Measurements from ENCODE around the gene FCN3.

FCN3 gene

GRCh38 chr1:27341525-27342252 is 32.9 kb downstream of the FCN3 start, which contains the start of gene SYTL1:
Gene SYTL1, plus strand, starts transcription at chr1:27342022. Its CDS starts 3,313 bp downstream, at chr1:27345335.
- DNase-seq (ENCODE audit: low read depth, low spot score), result no peak

GRCh38 chr1:27339213-27339612 is 35.4 kb downstream of the FCN3 start:
- no peak for DNase-seq (ENCODE audit: low read depth, low spot score)

- no peak for DNase-seq (ENCODE audit: low read depth, low spot score)
Observed at GRCh38 chr1:27338751-27339150, 35.9 kb downstream of the FCN3 start.

- DNase-seq (ENCODE audit: low read depth, low spot score), result no peak
Observed at GRCh38 chr1:27336756-27337155, 37.9 kb downstream of the FCN3 start.

- no peak for DNase-seq (ENCODE audit: low read depth, low spot score)
Observed at GRCh38 chr1:27335506-27336422, 38.9 kb downstream of the FCN3 start.

GRCh38 chr1:27333717-27334279 is 40.8 kb downstream of the FCN3 start:
- no peak for DNase-seq (ENCODE audit: low read depth, low spot score)

GRCh38 chr1:27332536-27333281 is 41.9 kb downstream of the FCN3 start:
- DNase-seq (ENCODE audit: low read depth, low spot score), result no peak

GRCh38 chr1:27331922-27332321 is 42.7 kb downstream of the FCN3 start:
- DNase-seq (ENCODE audit: low read depth, low spot score), result no peak

- DNase-seq (ENCODE audit: low read depth, low spot score), result no peak
Observed at GRCh38 chr1:27331426-27331825, 43.2 kb downstream of the FCN3 start.

- DNase-seq (ENCODE audit: low read depth, low spot score), result no peak
Observed at GRCh38 chr1:27330786-27331185, 43.8 kb downstream of the FCN3 start.

- DNase-seq (ENCODE audit: low read depth, low spot score), result no peak
Observed at GRCh38 chr1:27327964-27328363, 46.7 kb downstream of the FCN3 start.

GRCh38 chr1:27325286-27325685 is 49.3 kb downstream of the FCN3 start:
- DNase-seq (ENCODE audit: low read depth, low spot score), result no peak

- no peak for DNase-seq (ENCODE audit: low read depth, low spot score)
Observed at GRCh38 chr1:27322569-27323240, 51.9 kb downstream of the FCN3 start.

GRCh38 chr1:27321813-27322568 is 52.6 kb downstream of the FCN3 start, which contains the start of gene TMEM222:
Gene TMEM222, plus strand, starts transcription at chr1:27322163. Its CDS starts 35 bp downstream, at chr1:27322198.
- DNase-seq (ENCODE audit: low read depth, low spot score), result peak; percentile 88

Data from brain pericyte (primary cell).